ENCODE data around the gene RIN1. TPM values are rescaled to one million over a fixed set of nuclear protein-coding genes. Genes with fewer than 3 reads are reported as not detected.
A peak's percentile ranks its signal among the peaks of the same experiment; 100 is the strongest.

Gene RIN1
- total and polyA plus RNA-seq, 2 of the 13 experiments (the other 11 are each of a cell fraction or from before 2014, with no cell fraction given), result 2.4 to 4.1 TPM

DNA sequence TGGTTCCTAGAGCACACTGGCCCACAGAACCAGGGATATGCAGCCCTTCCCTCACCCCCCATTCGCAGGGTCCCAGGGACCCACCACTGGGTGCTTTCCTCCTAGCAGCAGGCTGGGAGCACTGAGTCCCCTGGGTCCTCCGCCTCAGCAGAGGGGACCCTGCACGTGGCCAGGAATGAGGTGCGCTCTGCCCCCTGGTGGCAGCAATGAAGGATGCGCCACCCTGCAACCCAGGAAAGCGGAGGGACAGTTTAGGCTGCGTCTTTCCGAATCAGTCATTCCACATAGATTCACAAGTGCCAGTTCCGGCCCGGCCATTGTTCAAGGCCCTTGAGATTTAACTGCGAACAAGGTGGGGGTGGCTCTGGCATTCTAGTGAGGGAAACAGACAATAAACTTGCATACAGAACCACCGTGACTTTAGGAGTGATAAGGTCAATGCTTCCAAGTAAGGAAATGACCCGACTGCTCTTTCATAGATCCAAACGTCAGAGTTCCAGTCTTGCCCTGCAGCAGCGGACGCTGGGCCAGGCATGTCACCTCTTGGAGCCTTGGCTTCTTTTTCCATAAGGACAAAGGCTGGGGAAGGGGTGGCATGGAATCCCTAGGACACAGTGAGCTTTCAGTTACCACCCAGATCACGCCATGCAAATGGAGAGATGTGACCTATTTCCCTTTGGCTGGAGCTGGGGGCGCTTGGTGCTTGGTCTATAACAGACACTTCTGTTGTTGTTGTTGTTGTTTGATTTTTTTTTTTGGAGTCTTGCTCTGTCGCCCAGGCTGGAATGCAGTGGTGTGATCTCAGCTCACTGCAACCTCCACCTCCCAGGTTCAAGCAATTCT is 7.7 kb downstream of the RIN1 start (continued):
- TF ChIP-seq, protein P1, sequence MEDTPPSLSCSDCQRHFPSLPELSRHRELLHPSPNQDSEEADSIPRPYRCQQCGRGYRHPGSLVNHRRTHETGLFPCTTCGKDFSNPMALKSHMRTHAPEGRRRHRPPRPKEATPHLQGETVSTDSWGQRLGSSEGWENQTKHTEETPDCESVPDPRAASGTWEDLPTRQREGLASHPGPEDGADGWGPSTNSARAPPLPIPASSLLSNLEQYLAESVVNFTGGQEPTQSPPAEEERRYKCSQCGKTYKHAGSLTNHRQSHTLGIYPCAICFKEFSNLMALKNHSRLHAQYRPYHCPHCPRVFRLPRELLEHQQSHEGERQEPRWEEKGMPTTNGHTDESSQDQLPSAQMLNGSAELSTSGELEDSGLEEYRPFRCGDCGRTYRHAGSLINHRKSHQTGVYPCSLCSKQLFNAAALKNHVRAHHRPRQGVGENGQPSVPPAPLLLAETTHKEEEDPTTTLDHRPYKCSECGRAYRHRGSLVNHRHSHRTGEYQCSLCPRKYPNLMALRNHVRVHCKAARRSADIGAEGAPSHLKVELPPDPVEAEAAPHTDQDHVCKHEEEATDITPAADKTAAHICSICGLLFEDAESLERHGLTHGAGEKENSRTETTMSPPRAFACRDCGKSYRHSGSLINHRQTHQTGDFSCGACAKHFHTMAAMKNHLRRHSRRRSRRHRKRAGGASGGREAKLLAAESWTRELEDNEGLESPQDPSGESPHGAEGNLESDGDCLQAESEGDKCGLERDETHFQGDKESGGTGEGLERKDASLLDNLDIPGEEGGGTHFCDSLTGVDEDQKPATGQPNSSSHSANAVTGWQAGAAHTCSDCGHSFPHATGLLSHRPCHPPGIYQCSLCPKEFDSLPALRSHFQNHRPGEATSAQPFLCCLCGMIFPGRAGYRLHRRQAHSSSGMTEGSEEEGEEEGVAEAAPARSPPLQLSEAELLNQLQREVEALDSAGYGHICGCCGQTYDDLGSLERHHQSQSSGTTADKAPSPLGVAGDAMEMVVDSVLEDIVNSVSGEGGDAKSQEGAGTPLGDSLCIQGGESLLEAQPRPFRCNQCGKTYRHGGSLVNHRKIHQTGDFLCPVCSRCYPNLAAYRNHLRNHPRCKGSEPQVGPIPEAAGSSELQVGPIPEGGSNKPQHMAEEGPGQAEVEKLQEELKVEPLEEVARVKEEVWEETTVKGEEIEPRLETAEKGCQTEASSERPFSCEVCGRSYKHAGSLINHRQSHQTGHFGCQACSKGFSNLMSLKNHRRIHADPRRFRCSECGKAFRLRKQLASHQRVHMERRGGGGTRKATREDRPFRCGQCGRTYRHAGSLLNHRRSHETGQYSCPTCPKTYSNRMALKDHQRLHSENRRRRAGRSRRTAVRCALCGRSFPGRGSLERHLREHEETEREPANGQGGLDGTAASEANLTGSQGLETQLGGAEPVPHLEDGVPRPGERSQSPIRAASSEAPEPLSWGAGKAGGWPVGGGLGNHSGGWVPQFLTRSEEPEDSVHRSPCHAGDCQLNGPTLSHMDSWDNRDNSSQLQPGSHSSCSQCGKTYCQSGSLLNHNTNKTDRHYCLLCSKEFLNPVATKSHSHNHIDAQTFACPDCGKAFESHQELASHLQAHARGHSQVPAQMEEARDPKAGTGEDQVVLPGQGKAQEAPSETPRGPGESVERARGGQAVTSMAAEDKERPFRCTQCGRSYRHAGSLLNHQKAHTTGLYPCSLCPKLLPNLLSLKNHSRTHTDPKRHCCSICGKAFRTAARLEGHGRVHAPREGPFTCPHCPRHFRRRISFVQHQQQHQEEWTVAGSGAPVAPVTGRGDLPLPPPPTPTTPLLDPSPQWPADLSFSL (CRISPR knock-in tag; IDR thresholded peaks at IDR 0.05), result peak; percentile 15; the same call in 1 of the 2 replicates
- peak; percentile 12; the same call in 1 of the 2 replicates for TF ChIP-seq RARA (CRISPR knock-in tag; IDR thresholded peaks at IDR 0.05)
- TF ChIP-seq, protein P2, sequence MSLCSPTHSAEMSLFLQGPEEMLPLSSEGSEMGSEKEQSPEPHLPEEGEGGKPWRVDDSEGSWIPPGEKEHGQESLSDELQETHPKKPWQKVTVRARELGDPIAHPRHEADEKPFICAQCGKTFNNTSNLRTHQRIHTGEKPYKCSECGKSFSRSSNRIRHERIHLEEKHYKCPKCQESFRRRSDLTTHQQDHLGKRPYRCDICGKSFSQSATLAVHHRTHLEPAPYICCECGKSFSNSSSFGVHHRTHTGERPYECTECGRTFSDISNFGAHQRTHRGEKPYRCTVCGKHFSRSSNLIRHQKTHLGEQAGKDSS (CRISPR knock-in tag; IDR thresholded peaks at IDR 0.05; ENCODE audit: borderline replicate concordance, low read depth), result peak; percentile 74; the same call in 1 of the 2 replicates
- no peak for TF ChIP-seq MZF1 (CRISPR knock-in tag; IDR thresholded peaks at IDR 0.05; ENCODE audit: borderline replicate concordance)
- no peak for TF ChIP-seq ZNF160 (CRISPR knock-in tag; IDR thresholded peaks at IDR 0.05)
- peak; percentile 77; the same call in 1 of the 2 replicates for TF ChIP-seq ZFP90 (CRISPR knock-in tag; IDR thresholded peaks at IDR 0.05; ENCODE audit: borderline replicate concordance)
- TF ChIP-seq HOXA7 (CRISPR knock-in tag; IDR thresholded peaks at IDR 0.05), result no peak
- TF ChIP-seq ZNF329 (CRISPR knock-in tag; IDR thresholded peaks at IDR 0.05; ENCODE audit: low read depth), result no peak
- TF ChIP-seq NFE2L1 (CRISPR knock-in tag; IDR thresholded peaks at IDR 0.05; ENCODE audit: borderline replicate concordance), result no peak
- no peak for TF ChIP-seq NCOA5 (CRISPR knock-in tag; IDR thresholded peaks at IDR 0.05)
- no peak for TF ChIP-seq SNAI1 (CRISPR knock-in tag; IDR thresholded peaks at IDR 0.05; ENCODE audit: borderline replicate concordance)
- no peak for TF ChIP-seq SIN3B (IDR thresholded peaks at IDR 0.05; ENCODE audit: low read length)
- no peak for TF ChIP-seq DNMT3B (CRISPR knock-in tag; conservative IDR thresholded peaks at IDR 0.05)
- no peak for TF ChIP-seq NCOA1 (CRISPR knock-in tag; IDR thresholded peaks at IDR 0.05)
- TF ChIP-seq, protein P3, sequence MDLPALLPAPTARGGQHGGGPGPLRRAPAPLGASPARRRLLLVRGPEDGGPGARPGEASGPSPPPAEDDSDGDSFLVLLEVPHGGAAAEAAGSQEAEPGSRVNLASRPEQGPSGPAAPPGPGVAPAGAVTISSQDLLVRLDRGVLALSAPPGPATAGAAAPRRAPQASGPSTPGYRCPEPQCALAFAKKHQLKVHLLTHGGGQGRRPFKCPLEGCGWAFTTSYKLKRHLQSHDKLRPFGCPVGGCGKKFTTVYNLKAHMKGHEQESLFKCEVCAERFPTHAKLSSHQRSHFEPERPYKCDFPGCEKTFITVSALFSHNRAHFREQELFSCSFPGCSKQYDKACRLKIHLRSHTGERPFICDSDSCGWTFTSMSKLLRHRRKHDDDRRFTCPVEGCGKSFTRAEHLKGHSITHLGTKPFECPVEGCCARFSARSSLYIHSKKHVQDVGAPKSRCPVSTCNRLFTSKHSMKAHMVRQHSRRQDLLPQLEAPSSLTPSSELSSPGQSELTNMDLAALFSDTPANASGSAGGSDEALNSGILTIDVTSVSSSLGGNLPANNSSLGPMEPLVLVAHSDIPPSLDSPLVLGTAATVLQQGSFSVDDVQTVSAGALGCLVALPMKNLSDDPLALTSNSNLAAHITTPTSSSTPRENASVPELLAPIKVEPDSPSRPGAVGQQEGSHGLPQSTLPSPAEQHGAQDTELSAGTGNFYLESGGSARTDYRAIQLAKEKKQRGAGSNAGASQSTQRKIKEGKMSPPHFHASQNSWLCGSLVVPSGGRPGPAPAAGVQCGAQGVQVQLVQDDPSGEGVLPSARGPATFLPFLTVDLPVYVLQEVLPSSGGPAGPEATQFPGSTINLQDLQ (CRISPR knock-in tag; IDR thresholded peaks at IDR 0.05), result no peak
- 0 out of 2 replicates have a peak, but pooled peaks have one; percentile 69 for TF ChIP-seq SP140L (CRISPR knock-in tag; IDR thresholded peaks at IDR 0.05; ENCODE audit: borderline replicate concordance)
- peak; percentile 53; the same call in 1 of the 2 replicates for TF ChIP-seq ZNF205 (CRISPR knock-in tag; IDR thresholded peaks at IDR 0.05)

Data from HepG2 (cell line).